SKM-1 (cell line): Measurements from ENCODE around the gene RGL3.
"Not testable (repeated sequence)": the region's sequence is repeated elsewhere in the genome, so short reads cannot be mapped to it uniquely, and the experiment has no call there.

Experiments
- DNase-seq: peaks from one replicate; lab custom pipeline; 2025; ENCODE audit not compliant: unreplicated experiment; lab: John Stamatoyannopoulos, UW

RGL3 gene

GRCh38 chr19:11450570-11451326, 31.6 kb upstream of the RGL3 start:
- no peak for DNase-seq

GRCh38 chr19:11448923-11449554, 29.9 kb upstream of the RGL3 start:
- no peak for DNase-seq

GRCh38 chr19:11448410-11448809, 29.3 kb upstream of the RGL3 start:
- DNase-seq = no peak

GRCh38 chr19:11447347-11448262, 28.5 kb upstream of the RGL3 start:
- no peak for DNase-seq

GRCh38 chr19:11446652-11447301, 27.7 kb upstream of the RGL3 start:
- DNase-seq = no peak

- no peak for DNase-seq
Observed at GRCh38 chr19:11446271-11446651, 27.1 kb upstream of the RGL3 start.

- DNase-seq = no peak
Observed at GRCh38 chr19:11445141-11445540, 26.0 kb upstream of the RGL3 start.

GRCh38 chr19:11444059-11444458, 24.9 kb upstream of the RGL3 start:
- no peak for DNase-seq

GRCh38 chr19:11437955-11438354, 18.8 kb upstream of the RGL3 start:
- DNase-seq = no peak

- DNase-seq = no peak
Observed at GRCh38 chr19:11435833-11436313, 16.8 kb upstream of the RGL3 start.

GRCh38 chr19:11435057-11435832, 16.1 kb upstream of the RGL3 start, which contains the start of the genes ODAD3 and PRKCSH:
TSS of gene ODAD3 (minus strand) at chr19:11435121. CDS start at chr19:11435016, 105 bp downstream.
TSS of gene PRKCSH (plus strand) at chr19:11435635. CDS start at chr19:11436118, 483 bp downstream.
- peak; percentile 99 for DNase-seq

- DNase-seq = no peak
Observed at GRCh38 chr19:11434703-11435056, 15.6 kb upstream of the RGL3 start.

GRCh38 chr19:11433526-11433925, 14.4 kb upstream of the RGL3 start:
- not testable (repeated sequence) for DNase-seq

GRCh38 chr19:11426656-11427055, 7.5 kb upstream of the RGL3 start:
- DNase-seq = no peak

GRCh38 chr19:11425719-11426457, 6.8 kb upstream of the RGL3 start:
- DNase-seq = no peak

- DNase-seq = no peak
Observed at GRCh38 chr19:11423791-11424181, 4.7 kb upstream of the RGL3 start.

- no peak for DNase-seq
Observed at GRCh38 chr19:11423164-11423790, 4.2 kb upstream of the RGL3 start.

GRCh38 chr19:11422163-11423065, 3.3 kb upstream of the RGL3 start:
- no peak for DNase-seq
